ENCODE data around the gene WDR49.

Gene WDR49

DNA sequence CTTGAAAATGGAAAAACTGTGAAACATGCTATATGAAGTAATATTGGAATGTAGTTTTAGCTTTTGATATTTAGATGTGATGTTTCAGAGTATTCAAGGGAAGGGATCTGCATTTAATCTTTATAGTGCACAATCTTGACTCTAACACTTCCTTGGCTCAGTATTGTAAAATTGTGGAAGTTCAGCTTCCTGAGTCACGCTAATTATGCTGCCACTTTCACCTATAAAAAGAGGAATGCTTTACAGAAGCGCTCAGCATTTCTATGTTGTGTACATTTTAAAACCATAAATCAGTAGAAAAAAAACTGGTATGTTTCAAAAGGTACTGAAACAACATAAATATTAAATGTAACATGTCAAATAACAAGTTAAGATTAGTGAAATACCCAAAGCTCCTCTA is 212.5 kb downstream of the WDR49 start:
- TF ChIP-seq, protein P1, sequence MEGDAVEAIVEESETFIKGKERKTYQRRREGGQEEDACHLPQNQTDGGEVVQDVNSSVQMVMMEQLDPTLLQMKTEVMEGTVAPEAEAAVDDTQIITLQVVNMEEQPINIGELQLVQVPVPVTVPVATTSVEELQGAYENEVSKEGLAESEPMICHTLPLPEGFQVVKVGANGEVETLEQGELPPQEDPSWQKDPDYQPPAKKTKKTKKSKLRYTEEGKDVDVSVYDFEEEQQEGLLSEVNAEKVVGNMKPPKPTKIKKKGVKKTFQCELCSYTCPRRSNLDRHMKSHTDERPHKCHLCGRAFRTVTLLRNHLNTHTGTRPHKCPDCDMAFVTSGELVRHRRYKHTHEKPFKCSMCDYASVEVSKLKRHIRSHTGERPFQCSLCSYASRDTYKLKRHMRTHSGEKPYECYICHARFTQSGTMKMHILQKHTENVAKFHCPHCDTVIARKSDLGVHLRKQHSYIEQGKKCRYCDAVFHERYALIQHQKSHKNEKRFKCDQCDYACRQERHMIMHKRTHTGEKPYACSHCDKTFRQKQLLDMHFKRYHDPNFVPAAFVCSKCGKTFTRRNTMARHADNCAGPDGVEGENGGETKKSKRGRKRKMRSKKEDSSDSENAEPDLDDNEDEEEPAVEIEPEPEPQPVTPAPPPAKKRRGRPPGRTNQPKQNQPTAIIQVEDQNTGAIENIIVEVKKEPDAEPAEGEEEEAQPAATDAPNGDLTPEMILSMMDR (IDR thresholded peaks at IDR 0.05; ENCODE audit: insufficient read depth, low read depth, low read length, missing control alignments), result no peak
- H3K4me3 ChIP-seq (ENCODE audit: low read length), result no peak overlapping the region
- no peak for DNase-seq (ENCODE audit: low read depth)

DNA sequence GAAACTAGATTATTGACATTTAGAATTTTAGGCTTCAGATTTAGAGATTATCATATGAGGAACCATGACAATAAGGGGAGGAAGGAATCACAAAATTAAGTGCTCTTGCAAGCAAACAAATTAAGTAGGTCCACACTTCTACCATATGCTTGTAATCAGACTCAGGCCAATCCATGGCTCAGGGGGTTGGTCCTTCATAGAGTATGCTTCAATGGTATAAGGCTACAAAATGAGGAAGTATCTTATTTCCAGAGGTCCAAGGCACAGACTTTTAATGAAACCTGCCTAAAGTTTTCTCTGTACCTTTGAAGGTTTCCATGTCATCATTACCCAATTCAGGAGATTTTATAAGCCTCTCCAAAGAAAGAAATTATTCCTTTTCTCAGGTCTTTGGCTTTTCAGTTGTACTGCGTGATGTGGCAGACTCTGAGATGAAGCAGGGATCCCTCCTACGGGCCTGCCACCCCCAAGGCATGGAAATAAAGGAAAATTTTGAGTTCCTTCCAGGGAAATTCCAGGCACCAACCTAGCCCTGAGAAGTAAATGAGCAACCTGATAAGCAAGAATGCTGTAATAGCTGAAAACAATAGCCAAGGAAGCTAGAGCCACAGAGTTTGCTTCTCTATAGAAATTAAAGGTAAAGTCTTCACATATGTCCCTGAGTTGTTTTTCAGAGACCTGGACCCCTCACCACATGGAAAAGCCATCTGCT is 216.2 kb downstream of the WDR49 start:
- H3K4me3 ChIP-seq (ENCODE audit: low read length), result no peak overlapping the region
- TF ChIP-seq, protein P1 (IDR thresholded peaks at IDR 0.05; ENCODE audit: insufficient read depth, low read depth, low read length, missing control alignments), result no peak
- DNase-seq (ENCODE audit: low read depth), result no peak

Data from epithelial cell of esophagus (primary cell).